CD4-positive, alpha-beta T cell treated with Interleukin-4 for 1 hour (primary cell): Measurements from ENCODE around the gene ZNF35.
"Not testable (repeated sequence)": the region's sequence is repeated elsewhere in the genome, so short reads cannot be mapped to it uniquely, and the experiment has no call there.

Experiments
- DNase-seq, 2 donors: peaks; one replicate each; pipeline ENCODE4 v3.0.0-alpha.2; 2020 to 2022

ZNF35 gene

GRCh38 chr3:44648564-44649229, at the start of gene ZNF35:
Gene ZNF35, plus strand, starts transcription at chr3:44648732. Its CDS starts 2,336 bp downstream, at chr3:44651068.
- peak; percentile 30 to 64 for DNase-seq

GRCh38 chr3:44601749-44602148, 46.8 kb upstream of the ZNF35 start:
- DNase-seq: no peak

- no peak for DNase-seq
Observed at GRCh38 chr3:44612678-44613077, 35.9 kb upstream of the ZNF35 start.

- peak; percentile 61 to 63 for DNase-seq
Observed at GRCh38 chr3:44624749-44625480, 23.6 kb upstream of the ZNF35 start, which contains the start of gene ZNF197. Gene ZNF197, plus strand, starts transcription at chr3:44625036. Its CDS starts 4,119 bp downstream, at chr3:44629155.

GRCh38 chr3:44628716-44629115, 19.8 kb upstream of the ZNF35 start:
- DNase-seq: no peak

GRCh38 chr3:44632193-44632592, 16.3 kb upstream of the ZNF35 start:
- no peak for DNase-seq

GRCh38 chr3:44642337-44642736, 6.2 kb upstream of the ZNF35 start:
- no peak for DNase-seq

GRCh38 chr3:44643024-44643423, 5.5 kb upstream of the ZNF35 start:
- DNase-seq: no peak

- no peak for DNase-seq
Observed at GRCh38 chr3:44647771-44648170, 761 bp upstream of the ZNF35 start.

GRCh38 chr3:44649709-44650108, 1.2 kb downstream of the ZNF35 start:
- no peak for DNase-seq

- DNase-seq: no peak
Observed at GRCh38 chr3:44654039-44654438, 5.5 kb downstream of the ZNF35 start.

GRCh38 chr3:44659015-44659414, 10.5 kb downstream of the ZNF35 start:
- no peak for DNase-seq

- DNase-seq: no peak
Observed at GRCh38 chr3:44659434-44659833, 10.9 kb downstream of the ZNF35 start.

- no peak for DNase-seq
Observed at GRCh38 chr3:44661189-44661588, 12.7 kb downstream of the ZNF35 start.

GRCh38 chr3:44665173-44665572, 16.6 kb downstream of the ZNF35 start:
- DNase-seq: no peak

GRCh38 chr3:44666346-44666745, 17.8 kb downstream of the ZNF35 start:
- no peak for DNase-seq

- no peak for DNase-seq
Observed at GRCh38 chr3:44669760-44670159, 21.2 kb downstream of the ZNF35 start.

- DNase-seq: not testable (repeated sequence)
Observed at GRCh38 chr3:44673466-44673865, 24.9 kb downstream of the ZNF35 start.

GRCh38 chr3:44674211-44674610, 25.7 kb downstream of the ZNF35 start:
- no peak for DNase-seq

- no peak for DNase-seq
Observed at GRCh38 chr3:44678480-44679116, 30.1 kb downstream of the ZNF35 start.

GRCh38 chr3:44680921-44681455, 32.5 kb downstream of the ZNF35 start:
- no peak for DNase-seq

- no peak for DNase-seq
Observed at GRCh38 chr3:44682182-44682896, 33.8 kb downstream of the ZNF35 start.
